ENCODE data around the gene ADCY3.

Gene ADCY3

DNA sequence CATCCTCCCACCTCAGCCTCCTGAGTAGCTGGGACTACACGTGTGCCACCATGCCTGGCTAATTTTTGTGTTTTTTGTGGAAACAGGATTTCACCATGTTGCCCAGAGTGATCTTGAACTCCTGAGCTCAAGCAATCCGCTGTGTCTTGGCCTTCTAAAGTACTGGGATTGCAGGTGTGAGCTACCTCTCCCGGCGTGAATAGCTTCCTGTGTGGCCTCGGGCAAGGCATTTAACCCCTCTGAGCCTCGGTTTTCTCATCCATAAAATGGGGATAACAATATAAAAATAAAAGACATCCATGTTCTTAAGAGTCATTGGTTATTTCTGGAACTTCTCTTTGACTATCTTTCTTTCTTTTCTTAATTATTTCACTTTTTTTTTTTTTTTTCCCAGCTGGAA is 19.3 kb upstream of the ADCY3 start:
- TF ChIP-seq, protein P1, sequence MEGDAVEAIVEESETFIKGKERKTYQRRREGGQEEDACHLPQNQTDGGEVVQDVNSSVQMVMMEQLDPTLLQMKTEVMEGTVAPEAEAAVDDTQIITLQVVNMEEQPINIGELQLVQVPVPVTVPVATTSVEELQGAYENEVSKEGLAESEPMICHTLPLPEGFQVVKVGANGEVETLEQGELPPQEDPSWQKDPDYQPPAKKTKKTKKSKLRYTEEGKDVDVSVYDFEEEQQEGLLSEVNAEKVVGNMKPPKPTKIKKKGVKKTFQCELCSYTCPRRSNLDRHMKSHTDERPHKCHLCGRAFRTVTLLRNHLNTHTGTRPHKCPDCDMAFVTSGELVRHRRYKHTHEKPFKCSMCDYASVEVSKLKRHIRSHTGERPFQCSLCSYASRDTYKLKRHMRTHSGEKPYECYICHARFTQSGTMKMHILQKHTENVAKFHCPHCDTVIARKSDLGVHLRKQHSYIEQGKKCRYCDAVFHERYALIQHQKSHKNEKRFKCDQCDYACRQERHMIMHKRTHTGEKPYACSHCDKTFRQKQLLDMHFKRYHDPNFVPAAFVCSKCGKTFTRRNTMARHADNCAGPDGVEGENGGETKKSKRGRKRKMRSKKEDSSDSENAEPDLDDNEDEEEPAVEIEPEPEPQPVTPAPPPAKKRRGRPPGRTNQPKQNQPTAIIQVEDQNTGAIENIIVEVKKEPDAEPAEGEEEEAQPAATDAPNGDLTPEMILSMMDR (IDR thresholded peaks at IDR 0.05): no peak

DNA sequence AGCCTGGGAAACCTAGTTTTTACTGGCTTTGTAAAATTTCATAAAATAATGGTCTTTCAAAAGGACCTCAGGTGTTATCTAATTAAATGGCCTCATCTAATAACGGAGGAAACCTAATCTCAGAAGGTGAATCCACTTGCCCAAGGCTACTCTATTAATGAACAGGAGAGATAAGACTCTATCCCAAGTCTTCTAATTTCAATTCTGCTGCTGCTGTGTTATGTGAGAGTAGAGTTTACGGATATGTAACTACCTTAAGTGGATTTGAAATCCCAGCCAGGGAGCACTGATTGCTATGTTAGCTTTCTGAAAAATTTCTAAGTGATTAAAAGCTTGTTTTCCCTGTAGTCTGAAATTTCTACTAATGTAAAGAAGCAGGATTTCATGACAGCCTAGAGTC is 17.2 kb upstream of the ADCY3 start:
- H3K4me3 ChIP-seq: no peak overlapping the region
- no peak overlapping the region for H3K27ac ChIP-seq
- TF ChIP-seq, protein P1 (IDR thresholded peaks at IDR 0.05): no peak
- DNase-seq (ENCODE audit: low spot score): no peak

More for the DNA sequence above, 19.3 kb upstream of the ADCY3 start:
- DNase-seq (ENCODE audit: low spot score): no peak
- Histone ChIP-seq H3K27ac (no peak overlapping the region), H3K4me3 (no peak overlapping the region)

DNA sequence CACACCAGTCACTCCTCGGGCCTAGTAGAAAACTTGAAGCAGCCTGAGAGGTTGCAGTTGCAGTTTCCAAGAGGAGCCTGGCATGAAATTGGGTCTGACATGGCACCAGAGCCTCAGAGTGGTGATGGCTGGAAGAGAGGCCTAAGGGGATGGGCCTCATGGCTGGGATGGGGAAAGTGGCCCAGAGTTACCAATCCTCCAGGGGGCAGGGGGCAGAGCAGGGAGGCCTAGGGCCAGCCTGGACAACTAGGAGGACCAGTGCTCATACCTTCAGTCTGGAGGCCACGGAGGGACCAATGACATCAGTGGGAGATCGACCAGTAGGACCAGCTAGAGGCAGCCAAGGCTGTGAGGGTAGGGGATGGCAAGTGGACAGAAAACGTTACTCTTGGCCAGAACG is 15.1 kb upstream of the ADCY3 start:
- DNase-seq (ENCODE audit: low spot score): no peak
- Histone ChIP-seq H3K27ac (no peak overlapping the region), H3K4me3 (no peak overlapping the region)
- TF ChIP-seq, protein P1 (IDR thresholded peaks at IDR 0.05): no peak

DNA sequence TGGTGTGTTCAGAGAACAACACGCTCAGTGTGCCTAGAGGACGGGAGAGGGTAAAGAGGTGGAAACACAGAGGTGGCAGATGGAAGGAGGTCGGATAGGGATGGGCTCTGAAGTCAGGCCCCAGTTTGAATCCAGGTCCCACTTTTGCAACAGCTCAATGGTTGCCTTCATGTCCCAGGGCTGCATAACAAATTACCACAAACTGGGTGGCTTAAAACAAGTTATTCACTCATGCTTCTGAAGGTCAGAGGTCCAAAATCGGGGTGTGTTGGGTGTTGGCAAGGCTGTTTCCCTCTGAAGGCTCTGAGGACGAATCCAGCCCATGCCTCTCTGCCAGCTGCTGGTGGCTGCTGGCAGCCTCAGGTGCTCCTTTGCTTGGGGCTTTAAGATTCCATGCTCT is 12.7 kb upstream of the ADCY3 start:
- TF ChIP-seq, protein P1 (IDR thresholded peaks at IDR 0.05): no peak
- no peak overlapping the region for H3K27ac ChIP-seq
- no peak overlapping the region for H3K4me3 ChIP-seq
- DNase-seq (ENCODE audit: low spot score): no peak

DNA sequence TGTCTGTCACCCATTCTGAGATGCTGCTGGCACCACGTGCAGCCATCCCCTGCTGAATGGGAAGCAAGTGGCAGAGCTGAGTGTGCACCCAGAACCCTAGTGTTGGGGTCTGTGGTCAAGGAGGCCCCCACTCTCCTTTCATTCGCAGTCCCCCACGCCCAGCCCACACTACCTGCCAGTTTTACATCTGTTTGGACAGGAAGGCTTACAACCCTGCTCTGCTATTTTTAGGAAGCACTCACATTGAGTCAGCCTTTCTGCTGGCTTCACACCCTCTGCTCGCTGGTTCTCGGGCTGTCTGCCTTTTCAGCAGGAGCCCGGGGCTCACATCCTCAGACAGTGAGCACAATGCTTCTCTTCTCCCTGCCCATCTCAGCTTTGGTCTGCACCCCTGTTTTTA is 10.7 kb upstream of the ADCY3 start:
- TF ChIP-seq, protein P1 (IDR thresholded peaks at IDR 0.05): no peak
- no peak overlapping the region for H3K4me3 ChIP-seq
- H3K27ac ChIP-seq: no peak overlapping the region
- DNase-seq (ENCODE audit: low spot score): no peak

DNA sequence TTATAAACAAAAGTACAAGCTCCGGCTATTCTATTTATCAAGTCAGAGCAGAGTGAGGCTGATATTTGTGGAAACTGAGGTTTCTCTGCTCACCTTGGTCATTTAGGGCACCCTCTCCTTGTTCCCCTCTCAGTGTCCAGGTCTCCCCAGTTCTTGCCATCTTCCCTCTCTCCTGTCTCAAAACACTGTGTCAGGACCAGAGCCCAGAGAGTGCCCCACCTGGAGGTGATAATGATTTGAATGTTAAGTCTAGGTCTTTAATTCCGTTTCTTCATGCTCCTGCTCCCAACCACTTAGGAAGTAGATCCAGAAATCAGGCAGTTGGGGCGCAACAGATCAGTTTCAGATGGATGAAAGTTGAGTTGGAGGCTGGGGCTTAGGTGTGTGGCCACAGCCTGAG is 9.2 kb upstream of the ADCY3 start:
- Histone ChIP-seq H3K4me3 (no peak overlapping the region), H3K27ac (no peak overlapping the region)
- TF ChIP-seq, protein P1 (IDR thresholded peaks at IDR 0.05): no peak
- no peak for DNase-seq (ENCODE audit: low spot score)

DNA sequence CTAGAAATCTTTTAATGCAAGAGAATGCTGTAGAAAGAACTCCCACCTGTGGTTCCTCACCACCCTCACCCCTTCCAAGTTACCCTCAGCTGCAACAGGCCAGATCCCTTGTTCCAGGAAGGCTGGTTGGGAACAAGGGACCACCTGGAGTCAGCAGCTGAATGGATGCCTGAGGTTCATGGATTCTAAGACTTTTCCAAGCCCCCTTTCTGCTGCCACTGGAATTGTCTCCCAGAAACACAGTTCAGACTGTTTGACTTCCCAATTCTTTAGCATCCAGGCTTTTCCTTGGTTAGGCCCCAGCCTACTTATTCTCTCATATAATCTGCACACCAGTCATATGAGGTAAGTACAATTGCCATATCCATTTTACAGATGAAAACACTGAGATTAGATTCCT is 8.0 kb upstream of the ADCY3 start:
- no peak overlapping the region for H3K27ac ChIP-seq
- H3K4me3 ChIP-seq: no peak overlapping the region
- no peak for DNase-seq (ENCODE audit: low spot score)
- TF ChIP-seq, protein P1 (IDR thresholded peaks at IDR 0.05): no peak

All from coronary artery (tissue), 2 donors.